IMR-90 (cell line): Measurements from ENCODE around the gene HMG20A. TPM values are rescaled to one million over a fixed set of nuclear protein-coding genes. Genes with fewer than 3 reads are reported as not detected.

Experiments
- ATAC-seq: fragments of 200-7000 bp; cut with Tn5 transposase; 2 replicates; pipeline ENCODE4 v1.9.1; 2020; ENCODE audit warnings: low read depth, mild to moderate bottlenecking, moderate library complexity
- BruUV-seq: library from RNA; stranded (reverse); fragments of 400-500 nt; replicated peaks from 2 replicates; lab custom pipeline; 2021; lab: Mats Ljungman, UMichigan
- CTCF ChIA-PET: fragments of 300-600 bp; formaldehyde crosslinking; extraction: SDS; loops from one replicate; lab custom pipeline; 2021; ENCODE audit warnings: antibody characterized with exemption; lab: Yijun Ruan, JAX
- POLR2A ChIA-PET: fragments of 300-600 bp; sonication (Branson Sonifier 250); formaldehyde crosslinking; loops from one replicate; lab custom pipeline; 2022; ENCODE audit warnings: antibody characterized with exemption; ENCODE audit not compliant: unreplicated experiment; lab: Charles Lee
- DNase-seq: peaks from one replicate; pipeline ENCODE4 v3.0.0; 2013
- H2AFZ ChIP-seq: replicated peaks from 2 replicates; pipeline ENCODE3; 2013; ENCODE audit warnings: low read length, mild to moderate bottlenecking; ENCODE audit not compliant: poor library complexity
- H2AK5ac ChIP-seq: 2 replicates; pipeline ENCODE4 v1.6.1; 2013; ENCODE audit warnings: low read depth, low read length, inconsistent platforms
- H2AK9ac ChIP-seq: replicated peaks from 2 replicates; pipeline ENCODE3; 2013; ENCODE audit warnings: mild to moderate bottlenecking, low read depth, low read length, moderate library complexity; ENCODE audit not compliant: poor library complexity
- H2BK120ac ChIP-seq: 2 replicates; pipeline ENCODE4 v1.6.1; 2013; ENCODE audit warnings: low read depth, low read length, inconsistent platforms
- H2BK15ac ChIP-seq: 3 replicates; pipeline ENCODE4 v1.6.1; 2013; ENCODE audit warnings: low read depth, low read length, inconsistent platforms
- H2BK20ac ChIP-seq: 2 replicates; pipeline ENCODE4 v1.6.1; 2013; ENCODE audit warnings: low read depth, mild to moderate bottlenecking, inconsistent platforms, low read length, moderate library complexity
- H2BK5ac ChIP-seq: 2 replicates; pipeline ENCODE4 v1.6.1; 2013; ENCODE audit warnings: mild to moderate bottlenecking, low read depth, low read length, inconsistent platforms; ENCODE audit not compliant: poor library complexity, severe bottlenecking
- H3K14ac ChIP-seq: replicated peaks from 2 replicates; pipeline ENCODE4 v1.6.1; 2013; ENCODE audit warnings: low read depth, low read length, inconsistent platforms
- H3K18ac ChIP-seq: 2 replicates; pipeline ENCODE4 v1.6.1; 2013; ENCODE audit warnings: low read depth, low read length, control low read depth
- H3K23ac ChIP-seq: 2 replicates; pipeline ENCODE4 v1.6.1; 2013; ENCODE audit warnings: low read depth, low read length, inconsistent platforms
- H3K27ac ChIP-seq: 2 replicates; pipeline ENCODE4 v1.5.1; 2013; ENCODE audit warnings: mild to moderate bottlenecking, control low read depth, low read length; ENCODE audit not compliant: insufficient read depth
- H3K27me3 ChIP-seq: 2 replicates; pipeline ENCODE4 v1.6.1; 2013; ENCODE audit warnings: low read length; ENCODE audit not compliant: control insufficient read depth, insufficient read depth
- H3K36me3 ChIP-seq: 2 replicates; pipeline ENCODE4 v1.6.1; 2013; ENCODE audit warnings: low read length, mixed read lengths; ENCODE audit not compliant: control insufficient read depth, insufficient read depth
- H3K4ac ChIP-seq: 2 replicates; pipeline ENCODE4 v1.6.1; 2013; ENCODE audit warnings: low read depth, low read length, inconsistent platforms
- H3K4me1 ChIP-seq: 2 replicates; pipeline ENCODE4 v1.6.1; 2013; ENCODE audit warnings: low read length, mixed read lengths; ENCODE audit not compliant: control insufficient read depth, insufficient read depth
- H3K4me2 ChIP-seq: 2 replicates; pipeline ENCODE4 v1.6.1; 2013; ENCODE audit warnings: low read depth, mild to moderate bottlenecking, control low read depth, low read length, moderate library complexity
- H3K4me3 ChIP-seq: 2 replicates; pipeline ENCODE4 v1.5.1; 2013; ENCODE audit warnings: low read depth, mild to moderate bottlenecking, control low read depth, low read length, moderate library complexity; ENCODE audit not compliant: insufficient read depth
- H3K56ac ChIP-seq: 2 replicates; pipeline ENCODE4 v1.6.1; 2013; ENCODE audit warnings: low read length, inconsistent platforms; ENCODE audit not compliant: insufficient read depth; ENCODE audit errors: extremely low read depth
- H3K79me1 ChIP-seq, 2 experiments: 2 replicates each; pipeline ENCODE4 v1.6.1; 2013; ENCODE audit warnings: low read length in 2 of 2, inconsistent platforms in 1 of 2, low read depth in 1 of 2
- H3K9ac ChIP-seq: 2 replicates; pipeline ENCODE4 v1.6.1; 2013; ENCODE audit warnings: low read depth, low read length, control low read depth
- H3K9me1 ChIP-seq: 2 replicates; pipeline ENCODE4 v1.6.1; 2013; ENCODE audit warnings: low read length, inconsistent platforms; ENCODE audit not compliant: insufficient read depth
- H3K9me3 ChIP-seq: 2 replicates; pipeline ENCODE4 v1.6.1; 2013; ENCODE audit warnings: low read length; ENCODE audit not compliant: control insufficient read depth, insufficient read depth
- H4K20me1 ChIP-seq: 2 replicates; pipeline ENCODE4 v1.6.1; 2013; ENCODE audit warnings: low read length, inconsistent platforms; ENCODE audit not compliant: insufficient read depth
- H4K5ac ChIP-seq: 2 replicates; pipeline ENCODE4 v1.6.1; 2013; ENCODE audit warnings: mild to moderate bottlenecking, low read depth, low read length, control low read depth
- H4K8ac ChIP-seq, 2 experiments: 2 replicates each; pipeline ENCODE4 v1.6.1; 2013; ENCODE audit warnings: low read depth in 2 of 2, low read length in 2 of 2, control low read depth in 1 of 2, inconsistent platforms in 1 of 2
- H4K91ac ChIP-seq: 2 replicates; pipeline ENCODE4 v1.6.1; 2013; ENCODE audit warnings: low read depth, low read length, inconsistent platforms; ENCODE audit not compliant: insufficient read depth
- ELK1 ChIP-seq: fragments of 150-350 bp; IDR thresholded peaks from 2 replicates; pipeline ENCODE4 v1.6.1; 2016; ENCODE audit warnings: low read depth, mild to moderate bottlenecking, low read length, moderate library complexity, borderline replicate concordance
- MAFK ChIP-seq: IDR thresholded peaks from 2 replicates; pipeline ENCODE4 v1.6.1; 2012; ENCODE audit warnings: low read depth, low read length, improper control_type of control experiment
- MAZ ChIP-seq: IDR thresholded peaks from 2 replicates; pipeline ENCODE4 v1.6.1; 2012; ENCODE audit warnings: low read depth, mild to moderate bottlenecking, low read length, improper control_type of control experiment, moderate library complexity, borderline replicate concordance
- WGBS, 2 experiments: methylation state at CpG; one replicate each; pipeline versions ENCODE4 v1.1.5 to v1.1.7; 2013; ENCODE audit warnings: missing lambda C conversion rate in 2 of 2; ENCODE audit not compliant: insufficient read length in 1 of 2; ENCODE audit errors: extremely low coverage in 2 of 2; 5-methylcytosine and 5-hydroxymethylcytosine counted together
- dilution Hi-C: fragments of 300-500 bp; cut with HindIII; formaldehyde crosslinking; loops from one replicate; pipeline ENCODE4 v1.14.3; 2018; ENCODE audit warnings: low sequenced_read_pairs; ENCODE audit not compliant: unreplicated experiment
- in situ Hi-C: fragments of 300-500 bp; cut with MboI; formaldehyde crosslinking; loops from 3 replicates; pipeline ENCODE4 v1.14.3; 2019; ENCODE audit warnings: low sequenced_read_pairs, inconsistent platforms, mixed read lengths
- intact Hi-C: fragments of 100-400 bp; cut with micrococcal nuclease; formaldehyde crosslinking; loops from 2 replicates; pipeline ENCODE4 v1.10.0; 2022
- polyA plus RNA-seq, 3 experiments: library from polyadenylated mRNA; depleted of rRNA; stranded (reverse); fragments of >200 nt; gene quantifications; 2 replicates each; pipeline ENCODE4 v1.2.3, GENCODE V29; 2012; ENCODE audit warnings: low replicate concordance in 1 of 3
- total RNA-seq: library from RNA; depleted of rRNA; stranded (reverse); fragments of >200 nt; gene quantifications from 2 replicates; pipeline ENCODE4 v1.2.3, GENCODE V29; 2012

The HMG20A gene
- total and polyA plus RNA-seq, 2 of the 4 experiments (the other 2 are of a cell fraction) = 22.3 to 25.3 TPM

- Histone ChIP-seq H3K9ac (no peak overlapping the region), H3K4ac (no peak overlapping the region), H3K79me1 (no peaks in the 10 kb centered on the region; a peak in 1 of 4 replicates), H4K5ac (no peak overlapping the region), H2BK120ac (no peak overlapping the region), H4K20me1 (no peaks in the 10 kb centered on the region), H2BK15ac (no peak overlapping the region), H3K27ac (no peak overlapping the region), H4K91ac (no peak overlapping the region), H2BK20ac (no peak overlapping the region), H4K8ac (no peak overlapping the region), H3K56ac (no peak overlapping the region), H3K14ac (no peak overlapping the region), H3K4me3 (no peak overlapping the region), H3K27me3 (peaks cover 28% of the 10 kb centered on the region), H3K4me1 (peaks cover 9% of the 10 kb centered on the region), H3K9me1 (peaks cover 3% of the 10 kb centered on the region; the same call in 1 of the 2 replicates), H3K18ac (no peak overlapping the region), H3K36me3 (no peaks in the 10 kb centered on the region), H3K4me2 (no peak overlapping the region), H2AFZ (no peak overlapping the region), H2AK5ac (0 out of 2 replicates have a peak overlapping the region, but pooled peaks have one; percentile 1), H2AK9ac (no peak overlapping the region), H2BK5ac (no peak overlapping the region), H3K9me3 (no peaks in the 10 kb centered on the region), H3K23ac (no peak overlapping the region)
- ChIA-PET POLR2A (no interaction called here), CTCF (interaction anchor here (2.0 kb wide), 1 partner anchor 11 kb away, joined by 6 read pairs; no protein-coding TSS in a partner anchor)
- dilution Hi-C loops (no loop called here), intact Hi-C loops (no loop called here), in situ Hi-C loops (no loop called here)
- DNase-seq (no peak), ATAC-seq (no peak)
- no TSS peak for BruUV-seq
- no CpG with 5 or more reads among the region's 3 CpGs for WGBS, 2 experiments
- TF ChIP-seq ELK1 (no peak), MAFK (no peak), MAZ (no peak)
These were observed 111.5 kb downstream of the HMG20A start for GRCh38 chr15:77532067-77532710.
